A673 (cell line): ENCODE measurements around the gene YTHDF2.

ENCODE experiments used
- CTCF ChIP-seq: fragments of 300-800, 200-600 bp; sonication (generic); conservative IDR thresholded peaks from 2 replicates; pipeline ENCODE4 v1.5.1; 2017; ENCODE audit warnings: low read depth, mild to moderate bottlenecking, antibody characterized with exemption, low read length, moderate library complexity, mixed read lengths
- EZH2 ChIP-seq: fragments of 200-600 bp; sonication (generic); IDR thresholded peaks from 2 replicates; pipeline ENCODE4 v1.6.1; 2017; ENCODE audit warnings: borderline replicate concordance, low read depth, mild to moderate bottlenecking, mixed read lengths, antibody characterized with exemption, low read length; ENCODE audit not compliant: poor library complexity, severe bottlenecking

GRCh38 chr1:28781305-28781704, 44.6 kb downstream of the YTHDF2 start:
- TF ChIP-seq CTCF (no peak), EZH2 (no peak)
